HepG2 (cell line): ENCODE data around the gene NDE1. TPM values are rescaled to one million over a fixed set of nuclear protein-coding genes. Genes with fewer than 3 reads are reported as not detected.

Source experiments
- ARNTL ChIP-seq: sonication (generic); formaldehyde crosslinking; IDR thresholded peaks from 2 replicates; pipeline ENCODE4 v1.4.0; 2020; ENCODE audit warnings: mild to moderate bottlenecking, missing genetic modification reagents
- CAMTA2 ChIP-seq: sonication (generic); formaldehyde crosslinking; IDR thresholded peaks from 2 replicates; pipeline ENCODE4 v1.4.0; 2020; ENCODE audit warnings: mild to moderate bottlenecking, missing genetic modification reagents, borderline replicate concordance
- CEBPZ ChIP-seq: IDR thresholded peaks from 2 replicates; pipeline ENCODE4 v1.6.1; 2012; ENCODE audit warnings: low read length, improper control_type of control experiment
- FOXC1 ChIP-seq: sonication (generic); formaldehyde crosslinking; IDR thresholded peaks from 2 replicates; pipeline ENCODE4 v1.8.0; 2022; ENCODE audit warnings: mild to moderate bottlenecking, missing genetic modification reagents, borderline replicate concordance
- GPBP1L1 ChIP-seq: sonication (generic); formaldehyde crosslinking; IDR thresholded peaks from 2 replicates; pipeline ENCODE4 v1.5.0; 2020; ENCODE audit warnings: mild to moderate bottlenecking, missing genetic modification reagents
- KLF11 ChIP-seq: IDR thresholded peaks from 2 replicates; pipeline ENCODE4 v1.6.1; 2016; ENCODE audit warnings: missing compliant biosample characterization
- NPAS2 ChIP-seq: sonication (generic); formaldehyde crosslinking; IDR thresholded peaks from 2 replicates; pipeline ENCODE4 v1.8.0; 2022; ENCODE audit warnings: mild to moderate bottlenecking, missing genetic modification reagents, borderline replicate concordance
- PAX8 ChIP-seq: sonication (generic); formaldehyde crosslinking; IDR thresholded peaks from 2 replicates; pipeline ENCODE4 v1.8.0; 2022; ENCODE audit warnings: mild to moderate bottlenecking, missing genetic modification reagents, borderline replicate concordance
- POLR2AphosphoS5 ChIP-seq: IDR thresholded peaks from 2 replicates; pipeline ENCODE4 v1.6.1; 2012; ENCODE audit warnings: low read depth, low read length
- RXRB ChIP-seq: IDR thresholded peaks from 2 replicates; pipeline ENCODE4 v1.6.1; 2016; ENCODE audit warnings: borderline replicate concordance, missing genetic modification reagents, missing compliant biosample characterization
- TAF1 ChIP-seq: sonication (generic); formaldehyde crosslinking; IDR thresholded peaks from 2 replicates; pipeline ENCODE4 v1.4.0; 2020; ENCODE audit warnings: missing genetic modification reagents
- ZBTB39 ChIP-seq: sonication (generic); formaldehyde crosslinking; IDR thresholded peaks from 2 replicates; pipeline ENCODE4 v1.5.0; 2020; ENCODE audit warnings: missing genetic modification reagents
- ZBTB49 ChIP-seq: sonication (generic); formaldehyde crosslinking; IDR thresholded peaks from 2 replicates; pipeline ENCODE4 v1.4.0; 2020; ENCODE audit warnings: missing genetic modification reagents, borderline replicate concordance
- ZFAT ChIP-seq: sonication (generic); formaldehyde crosslinking; conservative IDR thresholded peaks from 2 replicates; pipeline ENCODE4 v1.8.1; 2023; ENCODE audit warnings: missing genetic modification reagents, inconsistent platforms
- ZFP62 ChIP-seq: sonication (generic); formaldehyde crosslinking; IDR thresholded peaks from 2 replicates; pipeline ENCODE4 v1.4.0; 2020; ENCODE audit warnings: missing genetic modification reagents
- ZNF354B ChIP-seq: sonication (generic); formaldehyde crosslinking; IDR thresholded peaks from 2 replicates; pipeline ENCODE4 v1.8.0; 2022; ENCODE audit warnings: mild to moderate bottlenecking, missing genetic modification reagents
- ZNF629 ChIP-seq: sonication (generic); formaldehyde crosslinking; conservative IDR thresholded peaks from 2 replicates; pipeline ENCODE4 v1.5.0; 2020; ENCODE audit warnings: missing genetic modification reagents
- ZUFSP ChIP-seq: sonication (generic); formaldehyde crosslinking; IDR thresholded peaks from 2 replicates; pipeline ENCODE4 v1.9.0; 2021; ENCODE audit warnings: missing genetic modification reagents, mild to moderate bottlenecking, borderline replicate concordance
- polyA plus RNA-seq, 8 experiments: library from polyadenylated mRNA; depleted of rRNA in 3 of 8; stranded (reverse) in 7 of 8; unstranded in 1 of 8; fragments of >200 nt; fragmentation: Illumina TruSeq in 4 of 8; extraction: Trizol in 4 of 8; gene quantifications; 2 replicates each; pipeline versions ENCODE4 v1.2.1 to v1.2.3, GENCODE V29; 2011 to 2016; ENCODE audit warnings: low read depth in 4 of 8, missing spikeins in 1 of 8, mixed read lengths in 1 of 8; ENCODE audit not compliant: insufficient read depth in 1 of 8
- total RNA-seq, 5 experiments: library from RNA; depleted of rRNA; stranded (reverse); fragments of >200 nt; fragmentation: Illumina TruSeq; extraction: Trizol; gene quantifications; 2 replicates each; pipeline ENCODE4 v1.2.3, GENCODE V29; 2016; ENCODE audit warnings: low read depth in 1 of 5

Gene NDE1
- total and polyA plus RNA-seq, 2 of the 13 experiments (the other 11 are each of a cell fraction or from before 2014, with no cell fraction given), result 40.9 to 72.5 TPM

GRCh38 chr16:15672514-15673167, 22.6 kb downstream of the NDE1 start (continued):
- TF ChIP-seq ZBTB49 (CRISPR knock-in tag) (no peak; the same call in 1 of the 2 replicates), GPBP1L1 (CRISPR knock-in tag) (no peak), ZFP62 (no peak), CEBPZ (no peak), CAMTA2 (CRISPR knock-in tag) (no peak), ZNF354B (CRISPR knock-in tag) (peak; percentile 76; the same call in 1 of the 2 replicates), POLR2AphosphoS5 (peak; percentile 73), ZBTB39 (CRISPR knock-in tag) (no peak), RXRB (CRISPR knock-in tag) (peak; percentile 99), ZUFSP (CRISPR knock-in tag) (no peak), PAX8 (CRISPR knock-in tag) (peak; percentile 90; the same call in 1 of the 2 replicates), ZNF629 (CRISPR knock-in tag) (peak; percentile 69), ZFAT (no peak), NPAS2 (0 out of 2 replicates have a peak, but pooled peaks have one; percentile 89), KLF11 (CRISPR knock-in tag) (peak; percentile 98), TAF1 (peak; percentile 65), FOXC1 (no peak), ARNTL (peak; percentile 89)
